GM23338 (cell line): ENCODE measurements around the gene DDX54. TPM values are rescaled to one million over a fixed set of nuclear protein-coding genes. Genes with fewer than 3 reads are reported as not detected.

Source experiments
- ATAC-seq: fragments of 200-7000 bp; cut with Tn5 transposase; 3 replicates; pipeline ENCODE4 v1.9.1; 2020
- DNase-seq: peaks from one replicate; pipeline ENCODE4 v3.0.0-alpha.2; 2015; ENCODE audit warnings: low spot score
- H2AFZ ChIP-seq: fragments of 200-600 bp; sonication (generic); 2 replicates; pipeline ENCODE4 v1.8.0; 2016; ENCODE audit warnings: antibody characterized with exemption, mild to moderate bottlenecking, moderate library complexity
- H3F3A ChIP-seq: fragments of 200-600 bp; sonication (generic); replicated peaks from 2 replicates; pipeline ENCODE4 v1.8.0; 2017; ENCODE audit warnings: antibody characterized with exemption, mixed run types, low read depth
- H3K27ac ChIP-seq: fragments of 200-600 bp; sonication (generic); 2 replicates; pipeline ENCODE4 v1.6.1; 2016; ENCODE audit warnings: low read depth
- H3K27me3 ChIP-seq: fragments of 200-600 bp; sonication (generic); 2 replicates; pipeline ENCODE4 v1.8.0; 2016; ENCODE audit warnings: mild to moderate bottlenecking, mixed run types, moderate library complexity; ENCODE audit not compliant: insufficient read depth
- H3K36me3 ChIP-seq: fragments of 200-600 bp; sonication (generic); 2 replicates; pipeline ENCODE4 v1.8.0; 2016; ENCODE audit warnings: mild to moderate bottlenecking; ENCODE audit not compliant: insufficient read depth
- H3K4me1 ChIP-seq: fragments of 200-600 bp; sonication (generic); 2 replicates; pipeline ENCODE4 v1.8.0; 2016; ENCODE audit warnings: mild to moderate bottlenecking, moderate library complexity; ENCODE audit not compliant: insufficient read depth
- H3K4me2 ChIP-seq: fragments of 200-600 bp; sonication (generic); 2 replicates; pipeline ENCODE4 v1.7.1; 2017; ENCODE audit warnings: mixed run types
- H3K4me3 ChIP-seq: fragments of 200-600 bp; sonication (generic); 2 replicates; pipeline ENCODE4 v1.6.1; 2016; ENCODE audit warnings: mixed run types
- H3K79me2 ChIP-seq: fragments of 200-600 bp; sonication (generic); replicated peaks from 2 replicates; pipeline ENCODE4 v1.8.0; 2017; ENCODE audit warnings: mild to moderate bottlenecking; ENCODE audit not compliant: insufficient read depth
- H3K9me2 ChIP-seq: fragments of 200-600 bp; sonication (generic); 2 replicates; pipeline ENCODE4 v1.8.0; 2017; ENCODE audit not compliant: insufficient read depth
- H4K20me1 ChIP-seq: fragments of 200-600 bp; sonication (generic); replicated peaks from 2 replicates; pipeline ENCODE4 v1.8.0; 2017; ENCODE audit warnings: mild to moderate bottlenecking; ENCODE audit not compliant: insufficient read depth
- H3K27ac Mint-ChIP-seq: 2 replicates; pipeline ENCODE4 v1.8.0; 2020; ENCODE audit warnings: inconsistent platforms, mild to moderate bottlenecking, moderate library complexity, mixed read lengths
- H3K27me3 Mint-ChIP-seq: 3 replicates; pipeline ENCODE4 v1.8.0; 2022; ENCODE audit warnings: low read depth, mild to moderate bottlenecking, moderate library complexity, mixed read lengths, inconsistent platforms; ENCODE audit not compliant: insufficient read depth, poor library complexity
- H3K36me3 Mint-ChIP-seq: 3 replicates; pipeline ENCODE4 v1.8.0; 2021; ENCODE audit warnings: low read depth, mild to moderate bottlenecking, inconsistent platforms, moderate library complexity, mixed read lengths
- H3K4me1 Mint-ChIP-seq: 3 replicates; pipeline ENCODE4 v1.8.0; 2020; ENCODE audit warnings: mild to moderate bottlenecking, inconsistent platforms, mixed read lengths
- H3K4me3 Mint-ChIP-seq: 3 replicates; pipeline ENCODE4 v1.8.0; 2021; ENCODE audit warnings: moderate library complexity, mild to moderate bottlenecking, inconsistent platforms, mixed read lengths
- H3K9me3 Mint-ChIP-seq: 3 replicates; pipeline ENCODE4 v1.8.0; 2020; ENCODE audit warnings: moderate library complexity, mild to moderate bottlenecking, inconsistent platforms, mixed read lengths
- CREB1 ChIP-seq: fragments of 250-450 bp; sonication (Bioruptor Pico); IDR thresholded peaks from 2 replicates; pipeline ENCODE4 v1.5.0; 2020; ENCODE audit warnings: low read depth, mild to moderate bottlenecking, moderate library complexity
- CTCF ChIP-seq, 2 experiments: fragments of 200-600 bp in 1 of 2; sonication (generic) in 1 of 2; conservative IDR thresholded peaks; 2 replicates each; pipeline versions ENCODE4 v1.5.1 to v1.6.1; 2016 to 2017; ENCODE audit warnings: antibody characterized with exemption in 2 of 2, low read depth in 2 of 2, mild to moderate bottlenecking in 2 of 2, moderate library complexity in 1 of 2
- ETS1 ChIP-seq: IDR thresholded peaks from 2 replicates; pipeline ENCODE4 v1.6.1; 2016; ENCODE audit warnings: antibody characterized with exemption
- EZH2 ChIP-seq: fragments of 200-600 bp; sonication (generic); IDR thresholded peaks from one replicate; pipeline ENCODE4 v1.8.0; 2017; ENCODE audit warnings: antibody characterized with exemption, mild to moderate bottlenecking, low read depth; ENCODE audit not compliant: unreplicated experiment
- EZH2phosphoT487 ChIP-seq: fragments of 200-600 bp; sonication (generic); IDR thresholded peaks from one replicate; pipeline ENCODE4 v1.8.1; 2018; ENCODE audit warnings: antibody characterized with exemption; ENCODE audit not compliant: unreplicated experiment
- JUNB ChIP-seq: IDR thresholded peaks from one replicate; pipeline ENCODE4 v1.6.1; 2016; ENCODE audit warnings: antibody characterized with exemption; ENCODE audit not compliant: unreplicated experiment
- POLR2AphosphoS5 ChIP-seq: IDR thresholded peaks from 2 replicates; pipeline ENCODE4 v1.6.1; 2016; ENCODE audit warnings: antibody characterized with exemption, low read depth
- STAT1 ChIP-seq: IDR thresholded peaks from one replicate; pipeline ENCODE4 v1.6.1; 2016; ENCODE audit warnings: antibody characterized with exemption; ENCODE audit not compliant: unreplicated experiment
- ZNF331 ChIP-seq: fragments of 250-450 bp; sonication (Bioruptor Pico); IDR thresholded peaks from 2 replicates; pipeline ENCODE4 v1.5.0; 2020; ENCODE audit warnings: low read depth, mild to moderate bottlenecking, moderate library complexity
- polyA plus RNA-seq: library from polyadenylated mRNA; unstranded; fragments of >200 nt; fragmentation: Nextera tagmentation; extraction: Ambion mirVana; gene quantifications from 2 replicates; pipeline ENCODE4 v1.2.1, GENCODE V29; 2016
- total RNA-seq: library from RNA; depleted of rRNA; stranded (reverse); fragments of >200 nt; shearing (Covaris generic); gene quantifications from 2 replicates; pipeline ENCODE4 v1.2.3, GENCODE V29; 2014
- TF ChIP-seq, protein P1 (sequence below): IDR thresholded peaks from one replicate; pipeline ENCODE4 v1.6.1; 2018; ENCODE audit warnings: antibody characterized with exemption; ENCODE audit not compliant: unreplicated experiment

Gene DDX54
- total and polyA plus RNA-seq, 2 experiments from 2014 or later: 84.1 to 89.4 TPM

GRCh38 chr12:113233967-113234366 is 48.7 kb upstream of the DDX54 start (continued):
- TF ChIP-seq CTCF (conservative IDR thresholded peaks at IDR 0.05; ENCODE audit: low read depth in 2 of 2) (no peak), STAT1 (no peak), ETS1 (no peak), CREB1 (CRISPR knock-in tag) (no peak), EZH2 (no peak), POLR2AphosphoS5 (no peak), JUNB (no peak), EZH2phosphoT487 (no peak), ZNF331 (CRISPR knock-in tag) (no peak)
- TF ChIP-seq, protein P1, sequence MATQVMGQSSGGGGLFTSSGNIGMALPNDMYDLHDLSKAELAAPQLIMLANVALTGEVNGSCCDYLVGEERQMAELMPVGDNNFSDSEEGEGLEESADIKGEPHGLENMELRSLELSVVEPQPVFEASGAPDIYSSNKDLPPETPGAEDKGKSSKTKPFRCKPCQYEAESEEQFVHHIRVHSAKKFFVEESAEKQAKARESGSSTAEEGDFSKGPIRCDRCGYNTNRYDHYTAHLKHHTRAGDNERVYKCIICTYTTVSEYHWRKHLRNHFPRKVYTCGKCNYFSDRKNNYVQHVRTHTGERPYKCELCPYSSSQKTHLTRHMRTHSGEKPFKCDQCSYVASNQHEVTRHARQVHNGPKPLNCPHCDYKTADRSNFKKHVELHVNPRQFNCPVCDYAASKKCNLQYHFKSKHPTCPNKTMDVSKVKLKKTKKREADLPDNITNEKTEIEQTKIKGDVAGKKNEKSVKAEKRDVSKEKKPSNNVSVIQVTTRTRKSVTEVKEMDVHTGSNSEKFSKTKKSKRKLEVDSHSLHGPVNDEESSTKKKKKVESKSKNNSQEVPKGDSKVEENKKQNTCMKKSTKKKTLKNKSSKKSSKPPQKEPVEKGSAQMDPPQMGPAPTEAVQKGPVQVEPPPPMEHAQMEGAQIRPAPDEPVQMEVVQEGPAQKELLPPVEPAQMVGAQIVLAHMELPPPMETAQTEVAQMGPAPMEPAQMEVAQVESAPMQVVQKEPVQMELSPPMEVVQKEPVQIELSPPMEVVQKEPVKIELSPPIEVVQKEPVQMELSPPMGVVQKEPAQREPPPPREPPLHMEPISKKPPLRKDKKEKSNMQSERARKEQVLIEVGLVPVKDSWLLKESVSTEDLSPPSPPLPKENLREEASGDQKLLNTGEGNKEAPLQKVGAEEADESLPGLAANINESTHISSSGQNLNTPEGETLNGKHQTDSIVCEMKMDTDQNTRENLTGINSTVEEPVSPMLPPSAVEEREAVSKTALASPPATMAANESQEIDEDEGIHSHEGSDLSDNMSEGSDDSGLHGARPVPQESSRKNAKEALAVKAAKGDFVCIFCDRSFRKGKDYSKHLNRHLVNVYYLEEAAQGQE: no peak

DNA sequence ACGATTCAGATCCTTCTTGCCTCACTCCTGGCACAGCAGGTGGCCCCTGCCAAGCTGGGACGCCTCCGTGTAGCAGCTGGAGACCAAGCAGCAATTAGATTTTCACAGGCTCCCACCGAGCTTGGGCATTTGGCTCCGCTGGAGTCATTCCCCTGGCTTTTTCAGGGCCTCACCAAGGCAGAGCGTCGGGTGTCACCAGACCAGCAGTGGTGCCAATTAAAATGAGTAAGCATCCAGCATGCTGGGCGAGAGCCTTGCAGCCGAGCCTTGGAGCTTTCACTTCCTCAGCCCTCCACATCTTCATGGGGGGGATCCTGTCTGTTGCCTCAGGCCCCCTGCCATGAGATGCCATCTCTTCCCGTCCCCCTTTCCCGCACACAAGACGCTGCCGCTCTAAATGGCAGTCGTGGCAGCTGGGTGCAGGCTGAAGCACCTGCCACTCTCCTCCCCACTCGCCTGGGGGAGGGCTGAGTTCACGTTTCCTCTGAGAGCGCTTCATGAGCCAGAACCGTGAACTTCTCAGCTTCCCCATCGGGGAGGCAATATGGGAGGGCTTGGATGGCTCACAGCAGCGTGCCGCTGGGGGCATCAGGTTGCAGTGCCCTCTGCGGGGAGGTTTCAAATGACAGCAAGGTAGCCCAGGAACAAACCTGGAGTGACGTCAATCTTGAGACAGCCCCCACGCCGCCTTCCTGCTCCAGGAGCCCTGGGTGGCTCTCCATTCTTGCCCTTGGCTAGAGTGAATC is 47.7 kb upstream of the DDX54 start:
- H2AFZ ChIP-seq: no peak overlapping the region
- H3K4me3 Mint-ChIP-seq: peak overlapping the region; percentile 55
- peak overlapping the region; percentile 93 for H3K27ac Mint-ChIP-seq
- H3K36me3 Mint-ChIP-seq: peaks cover 38% of the 10 kb centered on the region
- peak overlapping the region; percentile 72 for H3K4me2 ChIP-seq
- ATAC-seq (peak; percentile 92), DNase-seq (peak; percentile 92)
- H3K79me2 ChIP-seq: no peaks in the 10 kb centered on the region
- peaks cover 9% of the 10 kb centered on the region; the same call in 1 of the 2 replicates for H3K36me3 ChIP-seq
- no peaks in the 10 kb centered on the region; the same call in 2 of the 3 replicates for H3K9me3 Mint-ChIP-seq
- H3K9me2 ChIP-seq: no peaks in the 10 kb centered on the region
- H3K27ac ChIP-seq: peak overlapping the region; percentile 74; the same call in 1 of the 2 replicates
- H3K27me3 Mint-ChIP-seq: peaks cover 8% of the 10 kb centered on the region
- peak overlapping the region; percentile 18; the same call in 1 of the 2 replicates for H3K4me3 ChIP-seq
- H3K27me3 ChIP-seq: no peaks in the 10 kb centered on the region
- H3K4me1 Mint-ChIP-seq: peaks cover 34% of the 10 kb centered on the region
- no peaks in the 10 kb centered on the region for H4K20me1 ChIP-seq
- H3K4me1 ChIP-seq: peaks cover 15% of the 10 kb centered on the region
- H3F3A ChIP-seq: no peaks in the 10 kb centered on the region
- TF ChIP-seq ETS1 (no peak), STAT1 (no peak), CREB1 (CRISPR knock-in tag) (peak; percentile 85), CTCF (conservative IDR thresholded peaks at IDR 0.05; ENCODE audit: low read depth in 2 of 2) (peak in 1 of 2 experiments; percentile 40; a peak in 2 of 4 replicates)
- TF ChIP-seq, protein P1: no peak
